ENCODE data around the gene SLC30A2.
"Not testable (repeated sequence)": the region's sequence is repeated elsewhere in the genome, so short reads cannot be mapped to it uniquely, and the experiment has no call there.

SLC30A2 gene, protein sequence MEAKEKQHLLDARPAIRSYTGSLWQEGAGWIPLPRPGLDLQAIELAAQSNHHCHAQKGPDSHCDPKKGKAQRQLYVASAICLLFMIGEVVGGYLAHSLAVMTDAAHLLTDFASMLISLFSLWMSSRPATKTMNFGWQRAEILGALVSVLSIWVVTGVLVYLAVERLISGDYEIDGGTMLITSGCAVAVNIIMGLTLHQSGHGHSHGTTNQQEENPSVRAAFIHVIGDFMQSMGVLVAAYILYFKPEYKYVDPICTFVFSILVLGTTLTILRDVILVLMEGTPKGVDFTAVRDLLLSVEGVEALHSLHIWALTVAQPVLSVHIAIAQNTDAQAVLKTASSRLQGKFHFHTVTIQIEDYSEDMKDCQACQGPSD

DNA sequence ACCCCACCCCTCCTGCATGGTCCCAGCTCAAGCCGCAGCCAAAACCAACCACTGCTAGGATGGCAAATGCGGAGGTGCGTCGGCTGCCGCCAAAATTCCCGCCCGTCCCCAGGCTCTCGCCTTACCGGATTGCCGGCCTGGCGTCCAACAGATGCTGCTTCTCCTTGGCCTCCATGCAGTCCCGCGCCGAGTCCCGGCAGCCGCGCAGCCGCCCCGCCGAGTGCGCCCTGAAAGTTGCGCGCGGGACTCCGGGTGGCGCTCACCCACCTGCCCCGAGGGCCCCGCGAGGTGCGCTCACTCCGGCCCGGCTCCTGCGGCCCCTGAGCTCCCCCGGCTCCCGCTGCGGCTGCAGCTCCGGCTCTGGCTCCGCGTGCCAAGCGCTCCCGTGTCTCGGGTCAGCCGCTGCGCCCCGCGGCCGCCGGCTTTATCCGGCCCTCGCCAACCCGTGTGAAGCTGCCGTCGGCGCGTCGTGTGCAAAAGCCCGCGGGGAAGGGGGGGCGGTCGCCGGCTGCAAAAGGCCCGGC is at the start of gene SLC30A2:
Gene SLC30A2, minus strand, starts transcription at position 397 of the 524 bp plus-strand sequence. Its CDS starts 222 bp downstream, at position 175.
- no peak for DNase-seq (ENCODE audit: low read depth in 2 of 2)

DNA sequence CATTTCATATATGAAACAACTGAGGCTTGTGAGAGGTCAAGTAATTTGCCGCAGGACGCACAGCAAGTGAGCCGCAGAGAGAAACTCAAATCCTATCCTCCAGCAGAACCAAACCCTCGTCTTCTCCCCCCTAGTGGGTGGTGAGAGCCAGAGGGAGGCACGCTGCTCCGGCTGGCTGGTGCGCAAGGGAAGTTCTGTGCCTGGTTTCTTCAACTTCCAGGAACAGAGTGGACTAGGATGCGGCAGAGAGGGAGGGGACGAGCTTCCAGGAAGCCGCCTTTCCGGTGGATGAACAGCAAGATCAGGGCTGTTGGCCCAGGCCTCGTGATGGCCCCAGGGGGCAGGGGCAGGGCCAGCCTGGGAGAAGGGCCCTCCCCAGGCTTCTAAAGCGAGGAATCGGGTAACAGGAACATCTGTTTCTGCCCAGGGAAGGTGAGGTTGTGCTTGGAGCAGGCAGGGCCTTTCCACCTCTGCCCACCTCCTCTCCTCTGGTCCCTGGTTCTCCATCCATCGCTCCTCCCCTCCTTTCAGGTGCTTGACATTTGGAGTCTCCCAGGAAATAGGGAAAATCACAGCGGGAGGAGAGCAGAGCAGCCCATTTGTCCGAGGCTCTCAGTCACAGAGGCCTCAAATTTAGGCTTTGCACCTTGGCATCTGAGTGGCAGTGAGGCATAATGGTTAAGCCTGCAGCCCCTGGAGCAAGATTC is 48.9 kb upstream of the SLC30A2 start:
- DNase-seq (ENCODE audit: low read depth in 2 of 2) = no peak

DNA sequence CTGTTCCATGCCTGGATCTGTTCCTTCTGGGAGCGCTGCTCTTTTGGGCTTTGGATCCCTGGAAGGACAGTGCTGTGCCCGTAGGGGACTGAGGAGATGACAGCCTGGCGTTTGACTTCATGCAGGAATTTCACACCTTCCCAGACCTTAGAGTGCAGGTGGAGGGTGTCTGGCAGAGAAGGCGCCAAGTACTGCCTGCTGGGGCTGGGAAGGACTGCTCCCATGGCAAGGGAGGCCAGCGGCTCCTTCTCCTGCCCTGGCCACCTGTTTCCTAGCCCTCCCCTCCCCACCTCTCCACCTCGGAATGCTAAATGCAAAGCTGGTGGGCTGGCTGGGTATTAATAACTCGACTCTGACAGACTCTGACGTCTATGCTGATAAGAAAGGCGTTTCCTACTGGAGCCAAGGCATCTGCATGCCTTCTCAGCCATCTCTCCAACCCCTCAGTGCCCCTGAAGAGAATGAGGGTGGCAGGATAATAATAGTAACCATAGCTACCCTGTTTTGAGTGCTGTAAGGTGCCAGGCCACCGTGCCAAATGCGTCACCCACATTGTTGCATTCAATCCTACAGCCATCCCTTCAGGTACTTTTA is 48.3 kb upstream of the SLC30A2 start:
- no peak for DNase-seq (ENCODE audit: low read depth in 2 of 2)

DNA sequence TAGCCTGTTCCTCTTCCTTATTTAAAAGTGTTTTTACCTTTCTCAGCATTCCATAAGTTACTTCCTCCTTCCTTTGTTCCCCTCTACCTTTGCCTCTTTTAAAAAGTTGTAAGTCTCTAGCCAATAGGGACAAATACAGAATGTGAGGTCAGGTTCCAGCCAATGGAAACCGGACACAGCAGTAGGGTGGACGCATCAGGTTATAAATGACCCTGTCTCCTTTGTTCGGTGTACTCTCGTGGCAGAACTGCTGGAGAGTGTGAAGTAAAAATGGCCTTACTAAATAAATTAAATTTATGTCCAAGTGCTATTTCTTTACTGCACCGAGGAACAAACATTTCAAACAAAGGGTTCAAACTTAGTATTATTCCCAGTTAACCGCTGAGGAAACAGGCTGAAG is 47.7 kb upstream of the SLC30A2 start:
- not testable (repeated sequence) for DNase-seq (ENCODE audit: low read depth in 2 of 2)

DNA sequence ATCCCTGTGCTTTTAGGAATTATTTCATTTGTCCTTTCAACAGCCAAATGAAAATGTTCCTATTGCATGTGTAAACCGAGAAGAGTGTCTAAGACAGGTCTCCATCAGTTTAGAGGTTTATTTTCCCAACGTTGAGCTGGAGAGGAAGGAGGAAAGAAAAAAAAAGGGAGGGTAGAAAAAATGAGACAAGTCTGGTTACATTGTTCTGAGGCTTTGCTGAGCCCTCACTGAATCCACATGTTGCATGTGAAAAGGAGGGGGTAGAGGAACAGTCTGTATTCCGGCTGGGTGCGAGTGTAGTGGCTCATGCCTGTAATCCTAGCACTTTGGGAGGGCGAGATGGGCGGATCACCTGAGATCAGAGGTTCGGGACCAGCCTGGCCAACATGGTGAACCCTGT is 46.5 kb upstream of the SLC30A2 start:
- DNase-seq (ENCODE audit: low read depth in 2 of 2) = no peak

DNA sequence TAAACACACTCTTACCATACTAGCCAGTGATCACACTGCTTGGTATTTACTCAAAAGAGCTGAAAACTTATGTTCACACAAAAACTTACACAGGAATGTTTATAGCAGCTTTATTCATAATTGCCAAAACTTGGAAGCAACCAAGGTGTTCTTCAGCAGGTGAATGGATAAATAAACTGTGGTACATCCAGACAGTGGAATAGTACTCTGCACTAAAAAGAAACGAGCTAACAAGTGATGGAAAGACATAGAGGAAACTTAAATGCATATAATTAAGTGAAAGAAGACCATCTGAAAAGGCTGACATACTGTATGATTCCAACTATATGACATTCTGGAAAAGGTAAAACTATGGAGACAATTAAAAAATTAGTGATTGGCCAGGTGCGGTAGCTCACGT is 45.0 kb upstream of the SLC30A2 start:
- DNase-seq (ENCODE audit: low read depth in 2 of 2) = no peak

DNA sequence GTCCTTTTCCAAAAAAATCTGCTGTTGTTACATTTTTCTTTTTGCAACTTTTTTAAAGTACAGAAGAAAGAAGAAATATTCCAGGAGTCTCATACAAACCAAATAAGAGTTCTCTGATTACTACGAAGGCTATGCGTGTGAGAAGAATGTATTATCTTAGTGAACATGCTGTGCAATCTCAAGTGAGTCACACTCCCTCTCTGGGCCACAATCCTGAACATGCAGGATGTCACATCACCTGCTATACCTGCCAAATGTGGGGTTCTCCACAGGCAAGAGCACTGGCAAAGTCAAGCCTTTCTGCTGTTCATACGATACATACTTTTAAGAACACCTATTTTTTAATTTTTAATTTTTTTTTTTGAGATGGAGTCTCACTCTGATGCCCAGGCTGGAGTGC is 43.2 kb upstream of the SLC30A2 start:
- no peak for DNase-seq (ENCODE audit: low read depth in 2 of 2)

DNA sequence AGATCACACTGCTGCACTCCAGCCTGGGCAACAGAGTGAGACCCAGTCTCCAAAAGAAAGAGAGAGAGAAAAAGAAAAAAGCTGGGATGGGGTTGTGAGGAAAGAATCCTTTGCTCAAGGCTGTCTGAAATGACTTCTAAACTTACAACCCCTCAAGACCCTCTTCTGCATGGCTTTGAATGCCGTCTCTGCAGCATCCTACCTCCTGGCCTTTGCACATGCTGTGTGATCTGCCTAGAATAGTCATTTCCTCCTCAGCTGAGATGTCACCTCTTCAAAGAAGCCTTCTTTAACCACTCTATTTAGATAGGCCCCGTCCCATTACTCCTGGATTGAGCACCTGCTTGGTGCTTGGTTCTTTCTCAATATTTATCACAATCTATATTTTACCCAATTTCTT is 38.9 kb upstream of the SLC30A2 start:
- no peak for DNase-seq (ENCODE audit: low read depth in 2 of 2)

DNA sequence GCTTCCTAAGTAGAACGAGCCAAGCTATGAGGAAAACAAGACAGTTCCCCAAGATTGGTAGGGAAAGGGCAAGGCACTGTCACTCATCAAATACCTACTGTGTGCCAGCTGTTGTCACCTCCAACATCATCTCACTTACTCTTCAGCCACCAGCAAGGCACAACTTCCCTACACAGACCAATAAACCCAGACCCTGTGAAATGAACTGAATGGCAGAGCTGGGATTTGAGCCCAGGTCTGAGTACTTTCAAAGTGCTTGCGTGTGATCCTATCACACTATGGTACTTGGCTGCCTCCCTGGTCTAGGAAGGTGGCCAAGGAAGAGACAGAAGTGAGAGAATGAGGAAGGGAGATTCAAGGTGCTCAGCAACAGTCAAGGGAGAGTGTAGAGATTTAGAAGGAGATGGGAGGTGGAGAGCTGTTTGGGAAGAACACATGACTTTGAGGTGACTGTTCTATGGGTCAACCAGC is 38.2 kb upstream of the SLC30A2 start:
- DNase-seq (ENCODE audit: low read depth in 2 of 2) = no peak

DNA sequence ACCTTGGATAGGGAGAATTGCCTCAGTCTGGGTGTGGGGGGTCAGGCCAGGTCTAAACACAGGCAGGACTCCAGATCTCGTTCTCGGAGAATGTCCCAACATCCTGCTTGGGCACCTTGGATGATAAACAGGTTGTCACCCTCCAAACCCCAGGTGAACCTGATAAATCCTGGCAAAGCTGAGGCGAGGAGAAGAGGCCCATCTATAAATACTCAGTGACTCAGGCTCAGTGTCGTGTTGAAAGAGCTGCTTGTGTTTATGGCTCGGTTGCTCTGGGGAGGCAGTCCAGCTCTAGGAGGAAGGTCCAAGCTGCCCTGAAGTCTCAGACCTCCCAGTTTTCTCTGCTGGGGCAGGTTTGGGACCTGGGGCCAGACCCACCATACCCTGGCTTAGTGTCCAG is 37.3 kb upstream of the SLC30A2 start:
- no peak for DNase-seq (ENCODE audit: low read depth in 2 of 2)

DNA sequence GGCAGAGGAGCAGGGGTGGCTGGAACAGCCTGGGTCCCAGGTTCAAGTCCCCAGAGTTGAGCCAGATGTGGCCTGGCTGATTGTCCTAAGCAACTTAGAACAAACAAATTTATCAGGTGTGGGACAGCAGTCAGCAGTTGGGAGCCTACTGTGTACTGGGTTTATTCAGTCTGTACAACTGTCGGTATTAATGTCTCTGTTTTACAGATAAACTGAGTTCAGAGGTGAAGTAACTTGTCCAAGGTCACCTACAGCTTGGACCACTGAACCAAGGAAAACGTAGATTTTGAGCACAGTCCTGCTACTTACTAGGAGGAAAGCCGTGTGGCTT is 36.1 kb upstream of the SLC30A2 start:
- DNase-seq (ENCODE audit: low read depth in 2 of 2) = no peak

DNA sequence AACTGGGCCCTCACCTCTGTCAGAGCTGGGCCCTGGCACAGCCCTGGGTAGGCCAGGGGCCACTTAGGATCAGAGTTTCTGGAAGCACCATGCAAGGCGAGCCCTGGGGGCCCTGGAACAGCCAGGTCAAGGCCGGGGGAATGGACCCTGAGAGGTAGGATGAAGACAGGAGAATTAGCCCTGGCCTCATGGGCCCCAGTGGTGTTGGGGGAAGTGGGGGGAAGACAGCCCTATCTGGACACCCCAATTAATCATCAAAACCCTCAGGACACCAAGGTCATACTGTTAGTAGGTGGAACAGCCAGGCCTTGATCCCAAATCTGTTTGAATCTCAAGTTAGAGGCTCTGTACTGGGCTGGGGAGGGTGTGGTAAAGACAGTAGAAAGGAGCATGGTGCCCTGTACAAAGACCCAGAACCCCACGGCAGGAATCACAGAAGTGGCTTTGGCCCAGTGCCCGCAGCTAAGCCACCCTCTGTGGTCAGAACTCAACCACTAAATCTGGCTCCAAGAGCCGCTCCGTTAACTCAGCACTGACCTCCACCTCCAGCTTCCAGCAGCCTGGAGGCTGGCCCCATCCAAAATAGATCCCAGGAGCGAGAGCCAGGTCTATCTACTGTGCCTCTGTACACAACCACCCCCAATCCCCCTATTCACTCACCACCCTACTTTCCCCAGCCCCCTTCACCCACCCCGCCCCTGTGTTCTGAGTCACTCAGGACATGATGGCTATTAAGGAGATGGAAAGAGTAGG is 35.5 kb upstream of the SLC30A2 start:
- no peak for DNase-seq (ENCODE audit: low read depth in 2 of 2)

DNA sequence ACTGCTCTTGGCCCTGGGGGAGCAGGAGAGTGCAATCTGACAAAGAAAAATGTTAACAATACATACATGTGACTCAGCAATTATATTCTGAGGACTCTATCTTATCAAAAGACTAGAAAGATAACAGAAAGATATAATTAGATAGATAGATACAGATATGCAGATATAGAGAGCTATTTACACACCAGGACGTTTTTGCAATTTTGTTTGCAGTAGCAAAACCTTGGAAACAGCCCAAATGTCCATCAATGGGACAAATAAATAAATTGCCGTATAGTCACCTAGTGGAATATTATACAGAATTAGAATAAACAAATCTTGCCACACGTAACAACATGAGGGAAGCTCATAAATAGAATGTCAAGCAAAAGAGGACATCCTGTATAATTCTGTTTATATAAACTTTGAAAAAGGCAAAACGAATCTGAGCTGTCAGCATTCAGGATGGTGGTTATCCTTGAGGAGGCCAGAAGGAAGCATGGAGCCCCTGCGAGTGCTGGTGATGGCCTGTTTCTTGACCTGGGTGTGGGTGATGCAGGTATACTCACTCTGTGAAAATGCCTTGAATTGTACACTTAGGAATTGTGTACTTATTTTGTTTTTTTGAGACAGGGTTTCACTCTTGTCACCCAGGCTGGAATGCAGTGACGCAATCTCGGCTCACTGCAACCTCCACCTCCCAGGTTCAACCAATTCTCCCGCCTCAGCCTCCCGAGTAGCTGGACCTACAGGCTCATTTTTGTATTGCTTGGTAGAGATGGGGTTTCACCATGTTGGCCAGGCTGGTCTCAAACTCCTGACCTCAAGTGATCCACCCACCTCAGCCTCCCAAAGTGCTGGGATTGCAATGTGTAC is 34.3 kb upstream of the SLC30A2 start:
- no peak for DNase-seq (ENCODE audit: low read depth in 2 of 2)

DNA sequence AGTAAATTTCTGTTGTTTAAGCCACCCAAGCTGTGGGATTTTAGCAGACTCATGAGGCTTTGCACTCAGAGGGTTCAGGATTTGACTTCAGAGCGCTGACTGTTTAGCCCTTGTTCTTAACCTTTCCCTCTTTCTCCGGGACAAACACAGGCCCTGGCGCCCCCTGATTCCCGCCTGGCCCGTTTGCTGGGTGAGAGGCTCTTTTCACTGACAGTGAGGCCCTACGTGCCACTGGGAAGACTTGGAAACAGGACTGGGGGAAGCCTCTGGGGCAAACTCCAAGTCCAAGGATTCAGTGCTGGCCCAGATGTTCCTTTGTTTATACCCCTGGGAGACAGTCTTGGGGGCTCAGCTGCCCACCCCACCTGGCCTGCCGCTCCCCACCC is 33.3 kb upstream of the SLC30A2 start:
- no peak for DNase-seq (ENCODE audit: low read depth in 2 of 2)

DNA sequence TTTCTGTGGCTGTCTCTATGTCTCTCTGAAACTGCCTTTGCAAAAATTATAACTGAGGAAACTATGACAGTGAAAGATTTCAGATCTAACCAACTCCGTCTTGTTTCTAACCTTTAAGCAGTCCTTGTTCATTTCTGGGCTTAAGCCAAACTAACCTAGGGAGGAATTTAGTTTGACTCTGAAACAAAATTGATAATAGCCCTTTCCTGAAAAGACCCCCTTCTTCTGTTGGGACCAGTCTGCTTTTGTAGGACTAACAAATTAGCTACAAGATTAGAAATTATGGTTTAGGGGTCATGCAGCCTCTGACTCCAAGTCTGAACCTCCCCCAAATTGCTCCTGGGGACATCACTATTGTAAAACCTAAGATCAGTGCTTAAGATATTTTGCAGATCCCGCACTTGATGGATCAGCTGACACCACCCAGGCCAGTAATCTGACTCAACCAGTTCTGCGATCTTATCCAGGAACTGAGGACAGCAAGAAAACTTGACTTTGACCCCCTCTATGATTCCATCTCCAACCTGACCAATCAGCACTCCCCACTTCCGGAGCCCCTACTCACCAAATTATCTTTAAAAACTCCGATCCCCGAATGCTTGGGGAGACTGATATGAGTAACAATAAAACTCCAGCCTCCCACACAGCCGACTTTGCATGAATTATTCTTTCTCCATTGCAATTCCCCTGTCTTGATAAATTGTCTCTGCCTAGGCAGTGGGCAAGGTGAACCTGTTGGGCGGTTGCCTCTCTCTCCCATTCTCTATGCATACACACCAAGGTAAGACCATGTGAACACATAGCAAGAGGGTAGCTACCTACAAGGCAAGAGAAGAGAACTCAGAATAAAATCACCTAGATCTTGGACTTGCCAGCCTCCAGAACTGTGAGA is 32.6 kb upstream of the SLC30A2 start:
- no peak for DNase-seq (ENCODE audit: low read depth in 2 of 2)

DNA sequence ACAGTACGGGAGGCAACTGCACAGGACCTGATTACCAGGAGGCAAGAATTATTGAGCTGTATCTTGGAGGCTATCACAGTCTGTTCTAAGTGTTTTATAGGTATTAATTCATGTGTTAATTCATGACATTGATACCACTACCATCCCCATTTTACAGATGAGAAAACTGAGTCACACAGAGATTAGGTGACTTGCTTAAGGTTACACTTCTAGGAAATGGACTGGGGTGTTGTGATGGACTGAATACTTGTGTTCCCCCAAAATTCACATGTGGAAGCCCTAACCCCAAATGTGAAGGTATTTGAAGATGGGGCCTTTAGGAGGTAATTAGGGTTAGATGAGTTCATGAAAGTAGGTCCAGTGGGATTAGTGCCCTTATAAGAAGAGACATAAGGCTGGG is 31.6 kb upstream of the SLC30A2 start:
- DNase-seq (ENCODE audit: low read depth in 2 of 2) = no peak

DNA sequence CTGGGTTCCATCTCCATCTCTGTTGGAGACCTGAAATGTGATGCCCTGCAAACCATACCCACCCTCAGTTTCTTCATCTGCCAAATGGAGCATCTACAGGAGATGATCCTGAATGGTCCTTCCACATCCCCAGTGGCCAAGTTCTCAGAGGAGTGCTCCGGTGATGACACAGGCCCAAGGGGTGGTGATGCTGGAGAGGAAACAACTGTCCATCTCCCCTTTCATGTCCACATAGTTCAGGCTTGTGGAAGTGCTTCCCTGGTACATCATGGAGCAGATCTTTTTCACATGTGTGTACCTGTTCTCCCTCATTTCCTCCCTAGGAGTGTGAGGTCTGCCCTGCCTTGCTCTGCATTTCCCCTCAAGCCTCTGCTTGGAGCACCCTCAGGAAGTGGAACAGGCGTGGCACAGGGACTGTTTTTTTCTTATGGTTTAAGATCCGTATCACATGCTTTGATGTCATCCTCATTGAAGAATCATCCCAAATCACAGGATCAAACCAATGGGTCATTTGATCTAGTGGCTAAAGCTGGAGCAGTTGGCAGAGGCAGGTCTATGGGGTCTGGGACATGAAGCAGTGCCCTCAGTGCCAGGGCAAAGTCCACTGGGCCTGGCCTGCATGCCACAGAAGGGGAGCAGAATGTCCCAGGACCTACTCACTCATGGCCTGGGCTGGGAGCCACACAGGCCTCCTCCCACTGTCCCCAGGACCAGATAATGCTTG is 29.7 kb upstream of the SLC30A2 start:
- DNase-seq (ENCODE audit: low read depth in 2 of 2) = no peak

DNA sequence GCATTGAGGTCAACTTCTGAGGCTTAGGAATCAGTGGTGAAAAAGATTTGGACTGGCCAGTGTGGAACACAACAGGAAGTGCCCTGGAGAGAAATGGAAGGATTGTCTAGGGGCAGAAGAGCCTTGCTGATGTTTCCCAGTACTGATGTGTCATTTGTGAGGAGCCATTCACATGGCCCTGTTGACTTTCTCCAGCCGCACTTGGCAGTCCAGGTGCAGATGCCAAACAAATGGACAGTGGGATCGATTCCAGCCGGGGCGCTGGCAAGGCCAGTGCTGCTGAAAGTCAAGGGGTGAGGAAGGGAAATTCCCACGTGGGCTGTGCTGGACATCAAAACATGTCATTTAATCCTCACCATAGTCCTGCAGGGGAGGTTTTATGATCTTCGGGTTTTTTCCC is 26.4 kb upstream of the SLC30A2 start:
- DNase-seq (ENCODE audit: low read depth in 2 of 2) = no peak

DNA sequence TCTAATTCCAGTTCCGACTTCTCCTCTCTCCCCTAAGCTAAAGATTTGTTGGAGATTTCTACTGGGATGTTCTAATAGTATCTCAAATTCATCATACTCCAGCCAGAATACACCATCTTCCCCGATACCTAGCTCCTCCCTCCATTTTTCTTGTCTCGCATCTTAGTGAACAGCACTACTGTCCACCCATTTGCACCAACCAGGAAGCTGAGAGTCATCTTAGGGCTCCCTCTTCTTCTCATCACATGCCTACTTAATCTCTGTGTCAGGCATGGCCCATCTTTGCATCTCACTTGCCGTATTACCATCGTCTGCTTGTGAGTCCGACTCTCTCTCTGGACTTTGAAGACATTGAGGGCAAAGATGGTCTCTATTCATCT is 25.0 kb upstream of the SLC30A2 start:
- no peak for DNase-seq (ENCODE audit: low read depth in 2 of 2)
